GM18511 (cell line): ENCODE data around the gene TK1.
"Not testable (repeated sequence)": the region's sequence is repeated elsewhere in the genome, so short reads cannot be mapped to it uniquely, and the experiment has no call there.

Source experiments
- ATAC-seq: cut with Tn5 transposase; IDR thresholded peaks from one replicate; pipeline ENCODE4 v1.9.1; 2021; ENCODE audit warnings: mild to moderate bottlenecking, moderate library complexity; ENCODE audit not compliant: unreplicated experiment

The TK1 gene

DNA sequence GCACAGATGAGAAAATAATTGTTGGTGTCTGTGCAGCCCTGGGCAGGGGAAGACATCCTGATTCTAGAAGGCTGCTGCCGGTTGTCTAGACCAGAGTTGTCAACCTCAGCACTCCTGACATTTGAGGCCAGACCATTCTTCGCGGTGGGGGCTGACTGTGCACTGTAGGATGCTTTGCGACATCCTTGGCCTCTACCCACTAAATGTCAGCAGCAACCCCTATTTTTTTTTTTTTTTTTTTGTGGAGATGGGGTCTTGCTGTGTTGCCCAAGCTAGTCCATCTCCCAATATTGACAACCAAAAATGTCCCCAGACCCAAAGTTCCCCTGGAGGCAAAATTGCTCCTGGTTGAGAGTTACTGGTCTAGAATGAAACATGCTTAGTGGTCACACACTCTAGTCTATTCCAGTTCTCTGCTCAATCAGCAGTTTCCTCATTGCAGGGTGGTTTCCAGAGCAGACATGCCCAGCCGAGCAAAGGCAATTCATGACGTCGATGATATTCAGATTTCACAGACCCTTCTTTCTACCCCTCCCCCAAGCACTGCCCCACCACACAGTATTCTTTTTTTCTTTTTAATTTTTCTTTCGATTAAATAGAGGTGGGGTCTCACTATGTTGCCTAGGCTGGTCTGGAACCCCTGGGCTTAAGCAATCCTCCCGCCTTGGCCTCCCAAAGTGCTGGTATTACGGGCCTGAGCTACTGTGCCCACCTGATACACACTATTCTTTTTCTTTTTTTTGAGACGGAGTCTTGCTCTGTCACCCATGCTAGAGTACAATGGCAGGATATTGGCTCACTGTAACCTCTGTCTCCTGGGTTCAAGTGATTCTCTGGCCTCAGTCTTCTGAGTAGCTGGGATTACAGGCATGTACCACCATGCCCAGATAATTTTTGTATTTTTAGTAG is 31.7 kb downstream of the TK1 start:
- ATAC-seq, result no peak

DNA sequence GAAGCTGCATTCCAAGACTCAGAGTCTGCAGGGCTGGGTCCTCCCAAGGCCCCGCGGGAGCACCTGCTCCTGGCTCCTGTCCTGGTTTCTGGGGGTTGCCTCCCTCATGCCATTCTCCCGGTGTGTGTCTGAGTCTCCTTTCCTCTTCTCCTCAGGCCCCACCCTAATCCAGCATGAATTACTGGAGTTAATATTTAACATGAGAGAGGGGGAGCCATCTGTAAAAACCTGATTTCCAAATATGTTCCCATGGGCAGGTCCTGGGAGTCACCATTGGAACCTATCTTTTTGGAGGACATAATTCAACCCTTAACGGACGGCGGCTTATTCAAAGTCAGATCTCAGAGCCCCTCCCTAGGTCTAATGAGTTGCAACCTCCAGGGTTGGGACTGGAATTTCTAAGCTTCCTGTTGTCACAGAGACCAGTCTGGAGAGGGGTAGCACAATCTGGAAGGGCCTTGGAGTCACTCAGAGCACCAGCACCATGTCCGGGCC is 35.3 kb downstream of the TK1 start:
- no peak for ATAC-seq

DNA sequence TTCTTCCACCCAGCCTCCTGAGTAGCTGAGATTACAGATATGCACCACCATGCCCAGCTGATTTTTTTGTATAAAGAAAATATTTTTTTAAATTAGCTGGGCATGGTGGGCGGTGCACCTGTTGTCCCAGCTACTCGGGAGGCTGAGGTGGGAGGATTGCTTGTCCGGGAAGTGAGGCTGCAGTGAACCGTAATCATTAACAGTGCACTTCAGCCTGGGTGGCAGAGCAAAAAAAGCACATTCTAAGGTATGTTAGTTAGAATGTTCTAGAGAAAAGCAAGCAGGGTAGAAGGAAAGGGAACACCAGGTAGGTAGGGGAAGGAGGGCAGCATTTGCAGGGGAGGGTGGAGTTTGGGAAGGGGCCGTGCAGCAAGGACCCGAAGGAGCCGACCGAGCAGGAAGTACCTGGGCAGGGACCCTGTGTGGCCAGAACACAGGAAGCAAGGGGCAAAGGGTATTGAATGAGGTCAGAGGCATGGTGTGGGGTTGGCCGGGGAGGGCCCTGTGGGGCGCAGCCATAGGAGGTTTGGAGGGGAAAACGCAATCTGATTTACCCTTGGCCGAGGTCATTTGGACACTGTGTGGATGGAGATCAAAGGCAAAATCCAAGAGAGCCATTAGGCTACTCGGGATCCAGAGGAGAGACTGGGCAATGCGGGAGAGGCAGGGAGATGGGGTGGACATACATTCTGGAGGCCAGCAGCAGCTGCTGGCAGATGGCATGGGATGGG is 38.4 kb downstream of the TK1 start:
- ATAC-seq, result no peak

DNA sequence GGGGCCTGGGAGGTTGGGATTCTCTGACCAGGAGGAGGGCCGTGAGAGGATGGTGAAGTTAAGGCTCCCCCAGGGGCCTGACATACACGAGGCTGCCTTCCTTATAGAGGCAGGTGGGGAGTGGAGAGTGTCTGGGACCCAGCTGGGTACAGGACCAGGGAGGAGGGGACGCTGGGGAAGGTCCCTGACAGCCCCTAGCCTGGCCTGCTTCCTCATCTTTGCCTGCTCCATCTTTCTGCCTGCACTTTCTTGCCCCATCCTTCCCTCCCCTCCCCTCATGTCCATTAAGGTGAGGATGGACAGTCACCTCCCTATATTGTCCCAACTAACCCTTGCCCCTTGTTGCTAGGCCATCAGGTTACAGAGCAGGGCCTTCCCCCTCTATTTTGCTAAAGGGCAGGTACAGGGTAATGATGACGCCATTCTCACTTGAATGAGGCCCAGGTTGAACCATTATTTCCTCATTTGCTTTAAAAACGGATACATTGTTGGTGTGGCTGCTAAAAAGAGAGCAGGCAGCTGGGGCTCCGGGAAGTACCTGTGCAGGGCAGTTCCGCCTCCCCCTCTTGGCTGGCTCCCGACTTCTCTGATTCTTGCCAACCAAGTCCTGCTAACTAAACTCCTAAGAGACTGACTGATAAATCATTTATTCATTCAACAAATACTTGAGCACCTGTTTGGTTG is 39.4 kb downstream of the TK1 start:
- ATAC-seq, result peak; percentile 57

DNA sequence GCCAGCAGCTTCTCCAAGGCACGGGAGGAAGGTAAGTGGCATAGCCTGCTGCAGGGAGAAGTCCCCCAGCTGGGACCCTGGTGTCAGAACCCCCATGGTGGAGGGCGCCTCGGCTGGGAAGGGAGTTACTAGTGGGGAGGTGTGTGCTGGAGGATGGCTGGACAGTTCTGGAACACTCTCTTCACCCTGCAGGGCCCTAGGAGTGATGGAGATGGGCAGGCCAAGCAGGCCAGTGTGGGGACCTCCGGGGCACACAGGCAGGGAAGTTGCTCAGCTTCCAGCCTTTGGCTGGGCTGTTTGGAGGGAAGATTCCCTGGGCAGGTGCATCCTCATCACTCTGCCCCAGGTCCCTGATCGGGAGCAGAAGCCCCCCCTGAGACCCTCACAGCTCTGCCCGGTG is 40.0 kb downstream of the TK1 start:
- ATAC-seq, result no peak

DNA sequence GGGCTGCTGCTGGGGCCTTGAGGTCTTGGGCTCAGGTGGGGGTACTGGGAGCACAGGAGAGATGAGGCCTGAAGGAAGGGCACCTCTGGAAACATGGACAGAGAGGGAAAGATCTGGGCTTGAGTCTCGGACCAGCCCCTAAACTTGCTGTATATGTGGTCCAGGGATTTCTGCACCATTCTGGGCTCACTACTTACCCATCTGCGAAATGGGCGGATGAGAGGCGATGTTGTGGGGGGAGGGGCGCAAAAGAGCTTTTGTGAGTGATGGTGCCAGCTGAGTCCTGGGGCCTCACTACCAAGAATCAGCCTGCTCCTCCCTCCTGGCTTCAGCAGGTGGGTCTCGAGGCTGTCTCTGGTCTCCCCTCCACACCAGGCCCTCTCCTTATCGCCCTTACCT is 40.4 kb downstream of the TK1 start:
- ATAC-seq, result no peak

DNA sequence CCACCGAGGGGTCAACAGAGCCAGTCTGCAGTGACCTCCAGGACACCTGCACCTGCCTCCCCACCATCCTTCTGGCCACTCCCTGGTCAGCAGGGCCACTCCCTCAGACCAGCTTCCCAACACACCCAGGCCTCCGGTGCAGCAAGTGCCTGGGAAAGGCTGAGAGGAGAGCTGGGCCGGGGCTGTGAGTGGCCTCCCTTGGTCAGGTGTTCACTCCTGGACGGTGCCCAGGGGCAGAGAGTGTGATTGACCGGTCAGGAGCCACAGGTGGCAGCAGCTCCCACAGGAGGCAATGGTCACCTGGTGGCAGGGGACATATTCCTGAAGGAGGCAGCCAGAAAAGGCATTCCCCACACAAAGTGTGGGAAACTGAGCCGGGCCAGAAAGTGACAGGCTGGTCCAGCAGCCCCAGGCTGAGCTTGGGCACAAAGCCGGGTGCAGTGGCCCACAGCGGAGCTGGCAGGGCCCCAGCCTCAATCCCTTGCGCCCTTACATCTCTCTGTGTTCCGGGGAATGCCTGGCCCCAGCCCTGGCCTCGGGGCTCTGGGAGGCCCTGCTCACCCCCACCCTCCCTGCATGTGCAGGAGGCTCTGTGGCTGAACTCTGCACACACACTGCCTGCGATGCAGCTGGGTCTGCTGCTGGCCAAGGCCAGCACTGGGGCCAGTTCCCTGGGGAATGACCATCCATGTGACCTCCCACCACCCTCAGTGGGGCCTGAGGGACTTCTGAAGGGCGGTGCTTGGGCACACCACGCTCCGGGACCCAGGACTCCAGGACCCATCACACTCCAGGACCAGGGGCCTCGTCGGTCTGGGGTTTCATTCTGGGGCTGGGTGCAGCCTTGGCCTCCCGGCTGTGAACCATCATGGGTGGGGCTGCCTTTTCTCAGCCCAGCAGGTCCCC is 41.9 kb downstream of the TK1 start:
- no peak for ATAC-seq

DNA sequence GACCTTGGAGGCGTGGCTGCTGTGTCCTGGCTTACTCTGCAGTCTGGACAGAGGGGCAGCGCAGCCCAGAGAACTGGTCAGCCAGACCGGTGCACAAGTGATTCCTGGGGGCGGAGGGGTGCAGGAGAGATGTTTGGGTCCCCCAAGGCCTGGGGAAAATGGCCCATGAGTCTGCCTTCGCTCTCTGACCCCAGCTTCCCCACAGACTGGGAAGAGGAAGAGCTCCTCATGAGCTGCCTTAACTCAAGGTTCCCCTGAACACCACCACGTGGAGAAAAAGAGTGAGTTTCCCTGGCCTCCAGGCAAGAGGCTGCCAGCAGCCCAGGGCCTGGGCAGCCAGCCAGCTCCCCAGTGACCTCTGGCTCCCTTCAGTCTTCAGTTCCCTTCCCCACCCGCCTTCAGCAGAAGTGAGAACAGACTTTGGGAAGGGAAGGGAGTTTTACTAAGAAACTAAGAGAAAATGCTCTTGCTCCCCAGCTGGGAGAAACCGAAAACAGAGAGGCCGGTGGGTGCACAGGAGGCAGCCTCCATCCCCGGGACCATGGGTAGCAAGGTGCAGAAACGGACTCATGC is 42.6 kb downstream of the TK1 start:
- ATAC-seq, result no peak

DNA sequence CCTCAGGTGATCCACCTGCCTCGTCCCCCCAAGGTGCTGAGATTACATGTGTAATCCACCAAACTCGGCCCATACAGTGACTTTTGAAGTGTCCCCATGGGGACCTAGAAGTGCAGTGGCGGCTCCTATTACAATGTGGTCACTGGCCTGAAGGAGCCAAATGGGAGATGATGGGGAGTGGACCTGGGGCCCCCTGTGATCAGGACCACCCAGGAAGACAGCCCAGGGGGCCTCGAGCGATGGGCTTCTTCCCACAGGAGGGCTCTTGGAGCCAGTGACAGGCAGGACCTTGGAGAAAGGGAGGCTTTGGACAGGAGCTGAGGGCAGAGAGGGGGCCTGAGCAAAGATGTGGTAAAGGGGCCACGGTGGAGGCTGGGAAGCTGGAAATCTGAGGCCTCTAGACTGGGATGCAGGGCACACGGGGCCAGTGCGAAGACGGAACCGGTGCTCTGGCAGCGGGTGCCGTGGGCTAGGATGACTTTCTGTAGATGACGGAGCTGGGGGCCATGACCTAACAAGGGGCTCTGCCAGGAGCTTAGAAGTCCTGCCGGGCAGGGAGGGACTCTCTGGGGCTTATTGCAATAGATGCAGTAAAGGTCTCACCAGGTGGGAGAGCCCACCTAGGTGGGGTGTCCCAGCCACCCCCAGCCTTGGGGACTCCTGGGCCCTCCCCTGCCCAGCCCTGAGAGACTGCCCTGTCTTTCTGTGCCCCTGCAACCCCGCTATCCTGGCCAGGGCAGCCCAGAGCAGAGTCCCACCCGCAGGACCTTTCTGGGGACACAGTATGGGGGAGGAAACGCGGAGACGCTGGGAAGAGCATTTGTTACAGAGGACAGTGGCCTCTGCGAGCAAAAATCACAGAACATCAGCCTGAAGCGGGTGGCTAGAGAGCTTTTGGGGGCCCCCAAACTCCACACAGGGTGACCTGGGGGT is 43.4 kb downstream of the TK1 start:
- no peak for ATAC-seq

DNA sequence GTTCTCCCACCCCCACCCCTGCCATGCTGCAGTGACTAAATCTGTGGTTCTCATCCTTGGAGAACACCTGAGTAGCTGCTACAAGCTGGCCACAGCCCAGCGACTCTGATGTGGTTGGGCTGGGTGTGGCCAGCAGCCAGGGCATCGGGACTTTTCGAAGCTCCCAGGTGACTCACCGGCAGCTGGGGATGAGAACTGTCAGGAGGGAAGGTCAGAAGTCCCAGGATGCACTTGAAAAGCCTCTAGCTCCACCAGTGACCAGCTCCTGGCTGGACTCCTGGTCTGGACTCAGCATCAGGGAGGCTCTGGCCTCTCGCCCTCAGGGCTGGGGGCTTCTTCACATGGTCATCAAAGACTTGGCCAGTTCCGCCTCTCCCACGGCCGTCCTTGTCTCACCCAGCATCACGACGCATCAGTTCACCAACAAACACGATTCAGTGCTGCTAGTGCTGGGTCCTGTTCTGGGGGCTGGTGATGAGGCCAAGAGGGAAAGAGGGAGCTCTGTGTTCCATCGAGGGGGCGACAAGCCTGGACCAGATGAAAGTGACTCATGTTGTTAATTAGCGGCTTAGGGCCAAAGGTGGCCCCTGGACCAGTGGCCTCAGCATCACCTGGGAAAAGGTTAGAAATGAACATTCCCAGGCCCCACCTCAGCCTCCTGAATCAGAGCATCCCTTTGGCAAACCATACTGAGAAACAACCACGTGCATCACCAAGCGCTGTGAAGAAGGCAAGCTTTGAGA is 44.6 kb downstream of the TK1 start:
- no peak for ATAC-seq

DNA sequence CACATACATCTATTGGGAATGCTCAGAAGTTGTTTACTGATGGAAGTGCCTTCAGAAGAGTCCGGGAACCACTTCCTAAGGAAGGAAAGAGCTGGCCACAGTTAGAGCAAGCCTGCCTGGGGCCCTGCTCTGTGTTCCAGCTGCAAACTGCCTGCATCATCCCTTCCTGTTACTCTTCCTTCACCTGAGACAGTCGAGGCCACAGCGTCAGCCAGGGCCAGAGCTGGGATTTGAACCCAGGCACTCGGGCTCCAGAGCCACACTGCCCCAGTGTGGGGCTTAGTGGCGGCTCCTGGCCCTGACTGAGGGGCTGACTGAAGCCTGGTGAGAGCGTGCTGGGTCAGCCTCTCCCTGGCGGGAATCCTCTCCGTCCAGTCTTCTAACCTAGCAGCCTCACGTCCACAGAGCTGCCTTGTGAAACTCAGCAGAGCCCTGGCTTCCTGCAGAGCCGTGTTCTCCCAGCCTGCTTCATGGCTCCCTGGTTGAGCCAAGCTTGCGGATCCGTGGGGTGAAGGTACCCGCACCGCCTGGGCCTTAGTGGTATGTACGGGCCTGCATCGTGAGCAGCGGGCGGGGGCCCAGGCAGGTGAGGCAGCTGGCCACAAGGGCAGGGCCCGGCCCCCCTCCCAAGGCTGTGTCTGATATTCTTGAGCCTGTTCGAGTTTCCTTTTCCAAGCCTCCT is 45.3 kb downstream of the TK1 start:
- ATAC-seq, result no peak

DNA sequence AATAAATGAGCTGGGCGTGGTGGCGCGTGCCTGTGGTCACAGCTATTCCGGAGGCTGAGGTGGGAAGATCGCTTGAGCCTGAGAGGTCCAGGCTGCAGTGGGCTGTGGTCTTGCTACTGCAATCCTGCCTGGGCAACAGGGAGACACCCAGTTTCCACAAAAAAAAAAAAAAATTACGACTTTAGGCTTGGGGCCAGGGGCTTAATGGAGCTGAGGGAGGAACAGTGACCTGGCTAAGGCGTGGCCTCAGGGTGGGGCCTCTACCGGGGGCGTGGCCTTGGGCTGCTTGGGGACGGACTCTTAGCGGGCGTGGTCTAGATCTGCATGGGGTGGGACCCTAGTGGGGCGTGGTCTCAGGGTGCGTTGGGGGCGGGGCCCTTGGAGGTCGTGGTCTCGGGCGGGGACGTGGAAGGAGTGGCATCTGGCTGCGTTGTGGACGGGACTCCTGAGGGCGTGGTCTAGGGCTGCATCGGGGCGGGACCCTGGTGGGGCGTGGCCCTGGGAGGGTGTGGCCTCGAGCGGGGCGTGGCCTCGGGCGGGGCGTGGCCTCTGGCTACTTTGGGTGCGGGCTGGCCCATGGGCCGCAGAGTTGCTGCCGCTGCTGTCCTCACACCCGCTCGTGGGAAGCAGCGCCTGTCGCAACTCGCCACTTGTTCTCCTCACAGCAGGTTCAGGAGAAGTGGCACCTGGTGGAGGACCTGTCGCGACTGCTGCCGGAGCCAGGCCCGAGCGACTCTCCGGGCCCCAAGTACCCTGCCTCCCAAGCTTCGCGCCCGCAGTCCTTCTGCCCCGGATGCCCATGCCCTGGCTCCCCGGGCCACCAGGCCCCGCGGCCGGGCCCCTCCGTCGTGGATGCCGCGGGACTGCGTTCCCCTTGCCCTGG is 46.4 kb downstream of the TK1 start:
- peak; percentile 78 for ATAC-seq

DNA sequence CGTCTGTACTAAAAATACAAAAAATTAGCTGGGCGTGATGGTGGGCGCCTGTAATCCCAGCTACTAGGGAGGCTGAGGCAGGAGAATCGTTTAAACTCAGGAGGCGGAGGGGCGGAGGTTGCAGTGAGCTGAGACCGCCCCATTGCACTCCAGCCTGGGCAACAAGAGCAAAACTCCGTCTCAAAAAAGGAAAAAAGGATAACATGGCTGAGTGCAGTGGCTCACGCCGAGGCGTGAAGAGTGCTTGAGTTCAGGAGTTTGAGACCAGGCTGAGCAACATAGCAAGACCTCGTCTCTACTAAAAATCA is 47.0 kb downstream of the TK1 start:
- ATAC-seq, result not testable (repeated sequence)

DNA sequence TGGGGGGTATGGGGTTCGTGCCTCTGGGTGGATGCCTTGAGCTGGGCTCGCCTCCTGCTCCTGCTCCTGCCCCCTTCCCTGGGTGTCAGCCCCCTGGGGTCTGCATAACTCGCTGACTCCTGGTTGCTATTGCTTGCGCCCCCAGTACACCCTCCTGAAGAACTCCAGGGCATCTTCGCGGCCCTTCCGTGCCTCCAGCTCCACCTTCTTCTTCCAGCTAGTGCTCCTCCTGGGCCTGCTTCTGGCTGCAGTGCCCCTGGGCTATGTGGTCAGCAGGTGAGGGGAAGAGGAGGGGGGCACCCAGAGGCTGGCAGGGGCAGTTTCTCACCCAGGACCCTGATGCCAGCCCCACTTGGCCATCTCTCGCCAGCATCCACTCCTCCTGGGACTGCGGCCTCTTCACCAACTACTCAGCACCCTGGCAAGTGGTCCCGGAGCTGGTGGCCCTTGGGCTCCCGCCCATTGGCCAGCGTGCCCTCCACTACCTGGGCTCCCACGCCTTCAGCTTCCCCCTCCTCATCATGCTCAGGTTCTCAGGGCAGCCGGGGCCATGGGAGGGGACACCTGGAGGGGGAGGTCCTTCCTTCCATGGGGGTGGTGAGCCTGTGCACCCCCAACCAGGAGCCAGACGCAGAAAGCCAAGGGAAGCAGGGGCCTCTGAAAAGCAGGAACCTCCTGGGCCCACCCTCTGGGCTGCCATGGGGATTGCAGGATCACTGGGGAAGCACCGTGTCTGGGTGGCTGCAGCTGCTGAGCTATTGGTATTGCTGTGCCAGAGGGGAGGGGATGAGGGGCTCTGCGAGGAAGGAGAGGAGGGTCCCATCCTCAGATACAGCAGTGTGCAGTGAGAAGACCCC is 48.4 kb downstream of the TK1 start:
- ATAC-seq, result no peak

DNA sequence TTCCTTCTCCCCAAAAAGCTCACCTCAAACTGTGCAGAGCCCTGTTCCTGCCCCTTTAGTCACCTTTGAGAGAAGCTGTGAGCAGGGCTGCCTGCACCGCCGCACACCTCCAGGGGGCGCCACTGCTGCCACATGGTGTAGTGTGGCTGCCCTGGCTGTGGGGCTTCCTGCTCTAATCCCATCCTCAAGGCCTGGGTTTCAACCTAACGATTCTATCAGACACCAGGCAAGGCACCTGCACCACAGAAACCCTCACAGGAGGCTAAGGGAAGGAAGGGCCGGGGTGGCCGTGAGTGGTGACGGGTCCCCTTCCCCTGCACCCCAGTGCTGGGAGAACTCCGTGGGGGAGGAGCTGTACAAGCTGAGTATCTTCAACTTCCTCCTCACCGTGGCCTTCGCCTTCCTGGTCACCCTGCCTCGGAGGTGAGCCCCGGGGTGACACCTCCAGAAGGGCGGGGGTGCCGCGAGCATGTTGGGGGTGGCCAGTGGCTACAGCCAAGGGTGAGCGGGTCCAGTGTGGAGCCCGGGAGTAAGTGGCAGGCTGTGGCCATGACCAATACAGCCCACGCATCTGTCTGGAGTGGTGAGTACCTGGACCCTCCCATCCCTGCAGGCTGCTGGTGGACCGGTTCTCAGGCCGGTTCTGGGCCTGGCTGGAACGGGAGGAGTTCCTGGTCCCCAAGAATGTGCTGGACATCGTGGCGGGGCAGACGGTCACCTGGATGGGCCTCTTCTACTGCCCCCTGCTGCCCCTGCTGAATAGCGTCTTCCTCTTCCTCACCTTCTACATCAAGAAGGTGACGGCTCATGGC is 49.3 kb downstream of the TK1 start:
- ATAC-seq, result no peak
